Measurements from ENCODE around the gene CFB. TPM values are rescaled to one million over a fixed set of nuclear protein-coding genes. Genes with fewer than 3 reads are reported as not detected.

CFB gene
- total and polyA plus RNA-seq, 2 of the 13 experiments (the other 11 are each of a cell fraction or from before 2014, with no cell fraction given): 171 to 513 TPM

DNA sequence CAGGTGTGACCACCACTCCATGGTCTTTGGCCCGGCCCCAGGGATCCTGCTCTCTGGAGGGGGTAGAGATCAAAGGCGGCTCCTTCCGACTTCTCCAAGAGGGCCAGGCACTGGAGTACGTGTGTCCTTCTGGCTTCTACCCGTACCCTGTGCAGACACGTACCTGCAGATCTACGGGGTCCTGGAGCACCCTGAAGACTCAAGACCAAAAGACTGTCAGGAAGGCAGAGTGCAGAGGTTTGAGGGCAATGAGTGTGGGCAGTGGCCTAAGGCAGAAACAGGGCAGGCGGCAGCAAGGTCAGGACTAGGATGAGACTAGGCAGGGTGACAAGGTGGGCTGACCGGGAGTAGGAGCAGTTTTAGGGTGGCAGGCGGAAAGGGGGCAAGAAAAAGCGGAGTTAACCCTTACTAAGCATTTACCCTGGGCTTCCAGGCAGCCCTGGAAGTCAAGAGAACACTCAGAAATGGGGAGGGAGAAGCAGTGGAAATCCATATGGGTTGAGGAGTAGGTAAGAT lies 533 bp downstream of the CFB start (continued):
- no peak for TF ChIP-seq ZNF124 (CRISPR knock-in tag; IDR thresholded peaks at IDR 0.05)
- TF ChIP-seq ZNF317 (CRISPR knock-in tag; IDR thresholded peaks at IDR 0.05): peak; percentile 56; the same call in 1 of the 2 replicates
- no peak for TF ChIP-seq ZSCAN20 (CRISPR knock-in tag; IDR thresholded peaks at IDR 0.05; ENCODE audit: borderline replicate concordance)
- TF ChIP-seq FOXK2 (IDR thresholded peaks at IDR 0.05): no peak
- TF ChIP-seq MED1 (CRISPR knock-in tag; IDR thresholded peaks at IDR 0.05): no peak
- TF ChIP-seq, protein P1, sequence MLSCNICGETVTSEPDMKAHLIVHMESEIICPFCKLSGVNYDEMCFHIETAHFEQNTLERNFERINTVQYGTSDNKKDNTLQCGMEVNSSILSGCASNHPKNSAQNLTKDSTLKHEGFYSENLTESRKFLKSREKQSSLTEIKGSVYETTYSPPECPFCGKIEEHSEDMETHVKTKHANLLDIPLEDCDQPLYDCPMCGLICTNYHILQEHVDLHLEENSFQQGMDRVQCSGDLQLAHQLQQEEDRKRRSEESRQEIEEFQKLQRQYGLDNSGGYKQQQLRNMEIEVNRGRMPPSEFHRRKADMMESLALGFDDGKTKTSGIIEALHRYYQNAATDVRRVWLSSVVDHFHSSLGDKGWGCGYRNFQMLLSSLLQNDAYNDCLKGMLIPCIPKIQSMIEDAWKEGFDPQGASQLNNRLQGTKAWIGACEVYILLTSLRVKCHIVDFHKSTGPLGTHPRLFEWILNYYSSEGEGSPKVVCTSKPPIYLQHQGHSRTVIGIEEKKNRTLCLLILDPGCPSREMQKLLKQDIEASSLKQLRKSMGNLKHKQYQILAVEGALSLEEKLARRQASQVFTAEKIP (CRISPR knock-in tag; IDR thresholded peaks at IDR 0.05; ENCODE audit: borderline replicate concordance): no peak
- TF ChIP-seq ELF4 (CRISPR knock-in tag; IDR thresholded peaks at IDR 0.05; ENCODE audit: borderline replicate concordance): no peak
- TF ChIP-seq ZNF275 (CRISPR knock-in tag; IDR thresholded peaks at IDR 0.05; ENCODE audit: borderline replicate concordance): no peak
- TF ChIP-seq PITX1 (CRISPR knock-in tag; IDR thresholded peaks at IDR 0.05): no peak
- TF ChIP-seq PHF5A (CRISPR knock-in tag; IDR thresholded peaks at IDR 0.05; ENCODE audit: low read depth, unreplicated experiment): no peak
- no peak for TF ChIP-seq PCBP1 (IDR thresholded peaks at IDR 0.05; ENCODE audit: borderline replicate concordance, low read depth, low read length)
- TF ChIP-seq ZNF282 (IDR thresholded peaks at IDR 0.05; ENCODE audit: partially characterized antibody): no peak
- TF ChIP-seq ZNF33B (CRISPR knock-in tag; IDR thresholded peaks at IDR 0.05): no peak
- no peak for TF ChIP-seq ZBTB43 (CRISPR knock-in tag; conservative IDR thresholded peaks at IDR 0.05)
- TF ChIP-seq YEATS4 (CRISPR knock-in tag; IDR thresholded peaks at IDR 0.05; ENCODE audit: borderline replicate concordance): no peak
- no peak for TF ChIP-seq ZNF549 (CRISPR knock-in tag; IDR thresholded peaks at IDR 0.05)
- no peak for TF ChIP-seq GABPA (IDR thresholded peaks at IDR 0.05; ENCODE audit: low read depth, low read length)
- TF ChIP-seq GABPA (CRISPR knock-in tag; IDR thresholded peaks at IDR 0.05; ENCODE audit: low read depth): no peak
- TF ChIP-seq EP300 (IDR thresholded peaks at IDR 0.05; ENCODE audit: low read depth in 2 of 2, low read length in 2 of 2): no peak
- no peak for TF ChIP-seq EP300 (CRISPR knock-in tag; IDR thresholded peaks at IDR 0.05; ENCODE audit: borderline replicate concordance)
- no peak for TF ChIP-seq NBN (conservative IDR thresholded peaks at IDR 0.05)
- TF ChIP-seq, protein P2, sequence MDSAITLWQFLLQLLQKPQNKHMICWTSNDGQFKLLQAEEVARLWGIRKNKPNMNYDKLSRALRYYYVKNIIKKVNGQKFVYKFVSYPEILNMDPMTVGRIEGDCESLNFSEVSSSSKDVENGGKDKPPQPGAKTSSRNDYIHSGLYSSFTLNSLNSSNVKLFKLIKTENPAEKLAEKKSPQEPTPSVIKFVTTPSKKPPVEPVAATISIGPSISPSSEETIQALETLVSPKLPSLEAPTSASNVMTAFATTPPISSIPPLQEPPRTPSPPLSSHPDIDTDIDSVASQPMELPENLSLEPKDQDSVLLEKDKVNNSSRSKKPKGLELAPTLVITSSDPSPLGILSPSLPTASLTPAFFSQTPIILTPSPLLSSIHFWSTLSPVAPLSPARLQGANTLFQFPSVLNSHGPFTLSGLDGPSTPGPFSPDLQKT (CRISPR knock-in tag; IDR thresholded peaks at IDR 0.05; ENCODE audit: borderline replicate concordance): no peak
- TF ChIP-seq, protein P3, sequence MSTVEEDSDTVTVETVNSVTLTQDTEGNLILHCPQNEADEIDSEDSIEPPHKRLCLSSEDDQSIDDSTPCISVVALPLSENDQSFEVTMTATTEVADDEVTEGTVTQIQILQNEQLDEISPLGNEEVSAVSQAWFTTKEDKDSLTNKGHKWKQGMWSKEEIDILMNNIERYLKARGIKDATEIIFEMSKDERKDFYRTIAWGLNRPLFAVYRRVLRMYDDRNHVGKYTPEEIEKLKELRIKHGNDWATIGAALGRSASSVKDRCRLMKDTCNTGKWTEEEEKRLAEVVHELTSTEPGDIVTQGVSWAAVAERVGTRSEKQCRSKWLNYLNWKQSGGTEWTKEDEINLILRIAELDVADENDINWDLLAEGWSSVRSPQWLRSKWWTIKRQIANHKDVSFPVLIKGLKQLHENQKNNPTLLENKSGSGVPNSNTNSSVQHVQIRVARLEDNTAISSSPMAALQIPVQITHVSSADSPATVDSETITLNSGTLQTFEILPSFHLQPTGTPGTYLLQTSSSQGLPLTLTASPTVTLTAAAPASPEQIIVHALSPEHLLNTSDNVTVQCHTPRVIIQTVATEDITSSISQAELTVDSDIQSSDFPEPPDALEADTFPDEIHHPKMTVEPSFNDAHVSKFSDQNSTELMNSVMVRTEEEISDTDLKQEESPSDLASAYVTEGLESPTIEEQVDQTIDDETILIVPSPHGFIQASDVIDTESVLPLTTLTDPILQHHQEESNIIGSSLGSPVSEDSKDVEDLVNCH (CRISPR knock-in tag; IDR thresholded peaks at IDR 0.05): no peak
- no peak for TF ChIP-seq ZNF644 (CRISPR knock-in tag; IDR thresholded peaks at IDR 0.05; ENCODE audit: low read depth)
